Fibroblast of lung (primary cell): ENCODE measurements around the gene SLC39A1.

ENCODE experiments used
- EZH2 ChIP-seq: IDR thresholded peaks from 2 replicates; pipeline ENCODE4 v1.5.1; 2012; ENCODE audit warnings: low read length, control low read depth, mild to moderate bottlenecking; ENCODE audit errors: missing control alignments
- TF ChIP-seq, protein P1 (sequence below), 2 donors: IDR thresholded peaks in 1 of 2; conservative IDR thresholded peaks in 1 of 2; 1 replicate in 1 of 2; 2 replicates in 1 of 2; pipeline ENCODE4 v1.5.1; 2011 to 2012; ENCODE audit warnings: low read length in 2 of 2, control low read depth in 1 of 2, inconsistent platforms in 1 of 2, low read depth in 1 of 2, mild to moderate bottlenecking in 1 of 2

DNA sequence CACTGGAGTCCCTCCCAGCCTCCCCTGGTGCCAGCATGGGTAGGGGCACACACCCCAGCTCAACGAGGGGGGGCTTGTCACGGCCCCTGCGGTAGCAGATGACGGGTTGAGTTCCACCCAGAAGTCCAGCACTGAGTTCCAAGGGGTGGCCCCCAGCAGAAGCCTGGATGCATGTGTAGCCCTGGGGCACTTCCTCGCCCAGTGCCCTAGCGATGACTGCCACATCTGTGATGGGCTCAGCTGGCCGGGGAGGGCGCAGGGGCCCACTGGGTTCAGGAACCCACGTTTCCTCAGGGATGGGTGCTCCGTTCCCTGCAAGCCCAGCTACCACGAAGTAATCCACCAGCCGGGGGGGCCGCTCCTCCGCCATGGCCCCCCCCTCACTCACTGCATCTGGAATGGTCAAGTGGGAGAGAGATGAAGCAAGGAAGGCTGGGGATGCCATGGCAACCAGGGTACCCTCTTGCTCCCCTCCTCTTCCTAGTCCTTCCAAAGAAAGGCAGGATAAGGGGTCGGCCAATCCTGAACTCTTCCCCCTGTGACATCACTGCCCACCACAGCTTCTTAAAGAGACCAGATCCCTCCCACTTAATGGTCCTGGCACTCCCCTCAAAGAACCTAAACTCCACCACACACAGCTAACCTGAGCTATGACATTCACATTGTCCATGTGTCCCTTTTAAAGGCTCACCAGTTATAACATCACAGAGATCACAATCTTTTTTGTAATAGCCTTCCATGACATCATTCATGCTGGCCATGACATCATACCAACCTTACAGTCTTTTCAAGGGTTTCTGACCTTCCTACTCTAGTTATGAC is 19.1 kb downstream of the SLC39A1 start:
- TF ChIP-seq, protein P1, sequence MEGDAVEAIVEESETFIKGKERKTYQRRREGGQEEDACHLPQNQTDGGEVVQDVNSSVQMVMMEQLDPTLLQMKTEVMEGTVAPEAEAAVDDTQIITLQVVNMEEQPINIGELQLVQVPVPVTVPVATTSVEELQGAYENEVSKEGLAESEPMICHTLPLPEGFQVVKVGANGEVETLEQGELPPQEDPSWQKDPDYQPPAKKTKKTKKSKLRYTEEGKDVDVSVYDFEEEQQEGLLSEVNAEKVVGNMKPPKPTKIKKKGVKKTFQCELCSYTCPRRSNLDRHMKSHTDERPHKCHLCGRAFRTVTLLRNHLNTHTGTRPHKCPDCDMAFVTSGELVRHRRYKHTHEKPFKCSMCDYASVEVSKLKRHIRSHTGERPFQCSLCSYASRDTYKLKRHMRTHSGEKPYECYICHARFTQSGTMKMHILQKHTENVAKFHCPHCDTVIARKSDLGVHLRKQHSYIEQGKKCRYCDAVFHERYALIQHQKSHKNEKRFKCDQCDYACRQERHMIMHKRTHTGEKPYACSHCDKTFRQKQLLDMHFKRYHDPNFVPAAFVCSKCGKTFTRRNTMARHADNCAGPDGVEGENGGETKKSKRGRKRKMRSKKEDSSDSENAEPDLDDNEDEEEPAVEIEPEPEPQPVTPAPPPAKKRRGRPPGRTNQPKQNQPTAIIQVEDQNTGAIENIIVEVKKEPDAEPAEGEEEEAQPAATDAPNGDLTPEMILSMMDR (conservative IDR thresholded peaks at IDR 0.05 in 1 of 2, IDR thresholded peaks at IDR 0.05 in 1 of 2; ENCODE audit: low read depth in 1 of 2, low read length in 2 of 2) = no peak
- TF ChIP-seq EZH2 = no peak
